ENCODE data around the gene LMCD1.

The LMCD1 gene

GRCh38 chr3:8536096-8537056, 34.8 kb downstream of the LMCD1 start:
- no peak for DNase-seq (ENCODE audit: low read depth in 2 of 3, low spot score in 1 of 3)

GRCh38 chr3:8537440-8537839, 35.8 kb downstream of the LMCD1 start:
- no peak for DNase-seq (ENCODE audit: low read depth in 2 of 3, low spot score in 1 of 3)

- no peak for DNase-seq (ENCODE audit: low read depth in 2 of 3, low spot score in 1 of 3)
Observed at GRCh38 chr3:8538223-8538622, 36.6 kb downstream of the LMCD1 start.

- DNase-seq (ENCODE audit: low read depth in 2 of 3, low spot score in 1 of 3), result no peak
Observed at GRCh38 chr3:8538913-8539312, 37.3 kb downstream of the LMCD1 start.

- DNase-seq (ENCODE audit: low read depth in 2 of 3, low spot score in 1 of 3), result no peak
Observed at GRCh38 chr3:8539419-8539818, 37.8 kb downstream of the LMCD1 start.

- no peak for DNase-seq (ENCODE audit: low read depth in 2 of 3, low spot score in 1 of 3)
Observed at GRCh38 chr3:8540456-8540855, 38.8 kb downstream of the LMCD1 start.

- DNase-seq (ENCODE audit: low read depth in 2 of 3, low spot score in 1 of 3), result no peak
Observed at GRCh38 chr3:8541486-8541885, 39.9 kb downstream of the LMCD1 start.

- no peak for DNase-seq (ENCODE audit: low read depth in 2 of 3, low spot score in 1 of 3)
Observed at GRCh38 chr3:8542190-8543135, 40.8 kb downstream of the LMCD1 start.

- DNase-seq (ENCODE audit: low read depth in 2 of 3, low spot score in 1 of 3), result no peak
Observed at GRCh38 chr3:8546609-8547008, 45.0 kb downstream of the LMCD1 start.

GRCh38 chr3:8548502-8549275, 47.1 kb downstream of the LMCD1 start:
- DNase-seq (ENCODE audit: low read depth in 2 of 3, low spot score in 1 of 3), result no peak

- DNase-seq (ENCODE audit: low read depth in 2 of 3, low spot score in 1 of 3), result no peak
Observed at GRCh38 chr3:8549354-8549753, 47.7 kb downstream of the LMCD1 start.

GRCh38 chr3:8550611-8551010, 49.0 kb downstream of the LMCD1 start:
- DNase-seq (ENCODE audit: low read depth in 2 of 3, low spot score in 1 of 3), result no peak

GRCh38 chr3:8552223-8552762, 50.7 kb downstream of the LMCD1 start:
- no peak for DNase-seq (ENCODE audit: low read depth in 2 of 3, low spot score in 1 of 3)

- DNase-seq (ENCODE audit: low read depth in 2 of 3, low spot score in 1 of 3), result no peak
Observed at GRCh38 chr3:8553405-8553804, 51.8 kb downstream of the LMCD1 start.

GRCh38 chr3:8554696-8555095, 53.1 kb downstream of the LMCD1 start:
- DNase-seq (ENCODE audit: low read depth in 2 of 3, low spot score in 1 of 3), result no peak

- DNase-seq (ENCODE audit: low read depth in 2 of 3, low spot score in 1 of 3), result no peak
Observed at GRCh38 chr3:8555113-8555661, 53.6 kb downstream of the LMCD1 start.

GRCh38 chr3:8555725-8556472, 54.3 kb downstream of the LMCD1 start:
- DNase-seq (ENCODE audit: low read depth in 2 of 3, low spot score in 1 of 3), result no peak

- DNase-seq (ENCODE audit: low read depth in 2 of 3, low spot score in 1 of 3), result no peak
Observed at GRCh38 chr3:8556473-8556869, 54.8 kb downstream of the LMCD1 start.

- no peak for DNase-seq (ENCODE audit: low read depth in 2 of 3, low spot score in 1 of 3)
Observed at GRCh38 chr3:8557298-8557697, 55.7 kb downstream of the LMCD1 start.

- no peak for DNase-seq (ENCODE audit: low read depth in 2 of 3, low spot score in 1 of 3)
Observed at GRCh38 chr3:8558645-8559044, 57.0 kb downstream of the LMCD1 start.
